GM19438 (cell line): Measurements from ENCODE around the gene CPNE4.

Experiments
- ATAC-seq: cut with Tn5 transposase; IDR thresholded peaks from one replicate; pipeline ENCODE4 v1.9.1; 2021; ENCODE audit warnings: low read depth; ENCODE audit not compliant: unreplicated experiment

The CPNE4 gene

DNA sequence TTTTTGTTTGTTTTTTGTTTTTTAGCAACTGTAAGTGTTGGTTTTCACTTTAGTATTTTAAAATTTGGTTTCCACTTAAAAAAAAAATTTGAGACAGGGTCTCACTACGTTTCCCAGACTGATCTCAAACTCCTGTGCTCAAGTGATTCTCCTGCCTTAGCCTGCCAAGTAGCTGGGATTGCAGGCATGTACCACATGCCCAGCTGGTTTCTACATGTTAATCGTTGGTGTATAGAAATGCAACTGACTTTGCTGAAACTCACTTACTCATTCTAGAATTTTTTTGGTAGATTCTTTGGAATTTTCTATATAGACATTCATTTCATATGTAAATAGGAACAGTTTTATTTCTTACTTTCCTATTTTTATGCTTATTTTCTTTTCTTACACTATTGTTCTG, 287.3 kb downstream of the CPNE4 start:
- no peak for ATAC-seq

DNA sequence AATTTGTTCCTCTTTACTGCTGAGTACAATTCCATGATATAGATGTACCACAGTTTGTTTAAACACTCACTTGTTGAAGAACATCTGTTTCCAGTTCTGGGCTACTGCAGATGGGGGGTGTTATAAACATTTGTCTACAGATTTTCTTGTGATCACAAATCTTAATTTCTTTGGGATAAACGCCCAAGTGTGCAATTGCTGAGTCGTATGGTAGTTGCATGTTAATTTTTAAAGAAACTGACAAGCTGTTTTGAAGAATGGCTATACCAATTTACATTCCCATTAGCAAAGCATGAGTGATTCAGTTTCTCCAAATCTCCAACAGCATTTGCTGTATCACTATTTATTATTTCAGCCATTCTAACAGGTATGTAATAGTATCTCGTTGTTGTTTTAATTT, 290.0 kb downstream of the CPNE4 start:
- no peak for ATAC-seq

DNA sequence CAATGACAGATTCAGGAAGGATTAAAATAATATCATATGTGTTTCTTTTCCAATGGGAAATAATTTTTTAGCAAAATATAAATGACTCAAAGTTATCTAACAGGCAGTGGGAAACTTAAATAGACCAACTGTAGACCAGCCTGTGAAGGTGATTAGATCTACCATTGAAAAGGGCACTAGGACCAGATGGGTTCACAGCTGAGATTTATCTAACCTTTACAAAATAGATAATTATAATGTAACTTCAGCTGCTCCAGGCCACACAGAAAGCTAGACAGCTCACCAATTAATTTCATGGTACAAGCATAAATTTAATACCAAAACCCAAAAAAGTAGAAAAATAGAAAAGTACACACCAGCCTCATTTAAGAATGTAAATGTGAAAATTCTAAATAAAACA, 291.7 kb downstream of the CPNE4 start:
- no peak for ATAC-seq

DNA sequence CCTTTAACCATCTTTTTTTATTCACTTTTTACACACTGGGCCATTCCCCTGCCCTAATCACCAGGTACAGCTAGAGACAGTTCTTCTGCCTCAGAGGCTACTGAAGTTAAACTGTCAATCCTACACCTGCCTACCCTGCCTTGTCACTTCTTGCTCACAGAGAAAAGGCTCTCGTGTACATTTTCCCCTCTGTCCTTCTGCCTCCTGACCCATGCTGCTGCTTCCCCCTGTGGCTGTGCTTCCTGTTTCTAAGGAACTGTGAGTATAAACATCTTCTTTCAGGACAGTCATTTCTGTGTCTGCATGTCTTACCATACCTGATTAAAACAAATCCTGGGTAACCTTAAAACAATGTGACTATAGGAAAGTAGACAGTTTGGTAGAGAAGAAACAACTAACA, 295.6 kb downstream of the CPNE4 start:
- ATAC-seq, result no peak

DNA sequence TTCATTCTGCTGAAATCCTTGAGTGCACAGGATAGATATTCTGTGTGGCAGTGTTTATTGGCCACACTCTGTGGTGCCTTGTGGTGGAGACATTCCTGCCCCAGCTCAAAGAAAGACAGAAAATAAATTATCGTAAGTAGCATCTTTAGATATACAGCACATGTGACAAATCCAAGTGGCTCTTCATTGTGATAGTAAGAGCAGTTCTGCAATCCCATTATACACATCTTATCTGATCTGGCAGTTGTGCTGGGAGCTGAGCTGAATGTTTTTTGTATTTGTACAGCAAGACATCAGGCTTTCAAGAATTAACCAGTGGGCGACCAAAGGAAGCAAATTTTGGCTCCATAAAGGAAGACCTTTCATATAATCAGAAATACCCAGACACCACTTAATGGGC, 296.7 kb downstream of the CPNE4 start:
- ATAC-seq, result no peak

DNA sequence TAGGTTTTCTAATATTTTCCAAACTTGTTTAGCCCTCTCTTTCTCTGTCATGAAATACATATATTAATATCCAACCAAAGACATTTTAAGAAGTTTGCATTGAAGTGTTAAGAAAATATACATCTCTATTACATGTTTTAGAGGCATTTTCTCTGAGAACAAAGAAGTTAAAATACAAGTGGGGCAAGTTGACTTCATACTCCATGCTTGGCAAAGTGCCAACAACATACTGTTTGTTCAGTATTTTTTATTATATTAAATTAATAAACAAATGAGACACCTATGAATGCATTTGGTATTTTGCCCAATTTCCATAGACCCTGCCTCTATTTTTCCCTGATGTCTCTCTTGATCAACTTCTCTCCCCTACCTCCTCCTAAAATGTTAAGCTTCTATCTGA, 299.3 kb downstream of the CPNE4 start:
- no peak for ATAC-seq

DNA sequence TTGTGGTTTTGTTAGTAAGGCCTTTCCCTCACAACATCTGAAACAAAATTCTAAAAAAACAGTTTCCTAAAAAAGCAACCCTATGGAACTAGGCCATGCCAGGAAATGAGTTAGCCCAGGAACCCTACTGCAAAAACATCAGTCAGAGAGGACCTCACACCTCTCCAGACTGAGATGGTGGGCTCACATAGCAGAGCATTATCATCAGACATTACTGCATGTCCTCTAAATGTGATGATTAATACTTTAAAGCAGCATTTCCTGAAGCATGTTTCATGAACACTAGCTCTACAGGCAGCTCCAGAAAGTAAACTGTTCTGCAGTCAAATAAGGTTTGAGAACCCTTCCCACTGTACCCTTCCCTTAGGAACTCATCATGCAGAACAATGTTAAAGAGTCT, 299.7 kb downstream of the CPNE4 start:
- no peak for ATAC-seq

DNA sequence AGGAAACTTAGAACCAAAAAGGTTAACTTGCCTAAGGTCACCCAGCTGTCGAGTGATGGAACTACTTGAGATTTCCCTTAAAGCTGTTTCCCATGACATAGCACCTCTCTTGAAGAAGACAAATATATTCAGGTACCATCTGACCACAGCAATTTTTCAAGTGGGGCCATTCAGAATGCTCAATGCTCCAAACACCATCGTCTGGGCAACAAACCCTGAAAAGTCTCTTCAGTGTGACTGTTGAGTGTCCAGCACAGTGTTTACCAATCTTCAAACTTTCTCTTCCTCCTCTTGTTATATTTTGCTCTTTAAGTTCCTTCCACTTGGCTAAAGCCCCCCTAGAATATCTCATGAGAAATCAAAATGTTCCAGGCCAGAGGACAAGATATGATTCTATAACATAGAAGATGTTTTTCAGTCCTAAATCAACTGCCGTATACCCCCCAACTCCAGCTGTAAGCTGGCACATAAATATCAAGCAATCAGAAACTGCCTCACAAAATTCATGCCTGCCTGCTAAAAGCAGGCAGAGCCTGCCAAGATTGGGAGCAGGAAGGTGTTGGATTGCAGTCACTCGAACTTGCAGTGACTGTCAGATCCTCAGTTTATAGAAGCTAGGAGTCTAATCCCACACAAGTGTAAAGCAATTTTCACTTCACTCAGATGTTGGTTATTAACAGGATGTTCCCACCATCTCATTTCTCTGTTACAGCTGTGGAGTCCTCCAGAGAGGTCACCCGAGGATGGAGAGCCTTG, 301.6 kb downstream of the CPNE4 start:
- ATAC-seq, result no peak

DNA sequence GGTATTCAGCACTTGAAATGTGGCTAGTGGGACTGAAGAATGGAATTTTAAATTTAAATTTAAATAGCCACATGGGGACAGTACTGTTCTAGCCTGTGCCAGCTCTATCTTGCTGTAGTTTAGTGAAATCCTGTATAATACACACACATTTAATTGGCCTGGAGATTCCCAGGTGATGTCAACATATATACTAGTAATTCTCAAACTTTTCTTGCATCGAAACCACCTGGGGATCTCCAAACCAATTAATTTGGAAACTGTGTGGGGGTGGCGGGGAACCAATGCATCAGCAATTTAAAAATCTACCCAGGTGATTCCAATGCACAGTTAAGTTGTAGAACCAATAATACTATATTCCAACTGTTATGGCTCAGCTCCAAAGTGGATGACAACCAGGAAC, 303.1 kb downstream of the CPNE4 start:
- ATAC-seq, result no peak

DNA sequence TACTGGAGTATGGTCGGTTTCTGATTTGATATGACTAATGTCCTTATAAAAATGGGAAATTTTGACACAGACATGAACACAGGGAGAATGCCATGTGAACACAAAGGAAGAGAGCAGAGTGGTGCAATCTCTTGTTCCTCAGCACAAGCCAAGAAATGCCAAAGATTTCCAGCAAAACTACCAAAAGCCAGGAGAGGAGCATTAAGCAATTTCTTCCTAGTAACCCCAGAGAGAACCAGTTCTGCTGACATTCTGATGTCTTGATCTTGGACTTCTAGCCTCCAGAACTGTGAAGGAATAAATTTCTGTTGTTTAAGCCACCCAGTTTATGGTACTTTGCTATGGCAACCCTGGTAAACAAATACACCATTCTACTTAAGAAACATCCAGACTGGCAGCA, 304.2 kb downstream of the CPNE4 start:
- no peak for ATAC-seq

DNA sequence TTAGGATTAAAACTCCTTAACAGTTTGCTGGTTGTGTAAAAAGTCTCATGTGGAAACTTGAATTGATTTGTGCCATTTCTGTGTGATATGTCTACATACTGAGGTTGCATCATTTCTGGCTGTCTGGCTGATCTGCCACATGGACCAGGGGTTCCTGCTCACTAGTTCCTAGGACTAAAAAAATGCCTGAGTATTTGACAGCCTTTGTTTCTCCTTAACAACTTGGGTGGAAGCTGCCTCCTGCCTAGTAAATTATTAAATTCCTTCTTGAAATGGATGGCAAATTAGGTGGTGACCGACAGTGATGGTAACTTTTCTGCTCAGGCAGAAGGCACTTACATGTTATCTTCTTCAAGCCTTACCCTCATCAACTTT, 305.2 kb downstream of the CPNE4 start:
- ATAC-seq, result no peak

DNA sequence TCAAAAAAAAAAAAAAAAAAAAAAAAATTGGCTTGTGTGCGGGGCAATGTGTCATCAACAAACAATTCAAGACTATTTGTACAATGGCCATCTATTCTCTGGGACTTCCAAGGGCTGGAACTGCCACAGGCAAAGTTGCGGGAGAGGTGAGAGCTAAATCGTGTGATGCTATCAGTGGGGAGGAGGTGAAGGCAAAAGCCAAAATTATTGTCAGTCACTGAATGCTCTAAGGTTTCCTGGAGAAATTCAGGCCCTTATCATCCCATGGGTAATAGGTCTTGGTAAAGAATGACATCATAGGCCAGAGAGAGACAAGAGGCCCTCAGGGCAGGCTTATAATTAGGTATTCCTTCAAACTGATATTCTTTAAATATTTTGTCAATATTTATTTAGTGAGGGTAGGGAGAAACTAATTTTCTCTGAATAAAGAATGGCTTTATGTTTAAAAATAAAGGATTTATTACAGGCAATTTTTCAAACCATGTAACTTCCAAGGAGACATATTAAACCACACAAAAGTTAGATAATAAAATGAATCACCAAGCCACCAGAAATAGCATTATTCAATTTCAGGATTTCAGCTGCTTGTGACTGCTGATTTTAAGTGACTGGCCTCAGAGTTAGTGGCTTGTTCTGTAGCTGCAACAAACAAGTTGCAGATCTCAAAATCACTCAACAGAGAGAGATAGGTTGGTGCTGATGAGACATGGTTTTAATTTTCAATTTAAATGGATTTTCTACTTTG, 305.7 kb downstream of the CPNE4 start:
- no peak for ATAC-seq

DNA sequence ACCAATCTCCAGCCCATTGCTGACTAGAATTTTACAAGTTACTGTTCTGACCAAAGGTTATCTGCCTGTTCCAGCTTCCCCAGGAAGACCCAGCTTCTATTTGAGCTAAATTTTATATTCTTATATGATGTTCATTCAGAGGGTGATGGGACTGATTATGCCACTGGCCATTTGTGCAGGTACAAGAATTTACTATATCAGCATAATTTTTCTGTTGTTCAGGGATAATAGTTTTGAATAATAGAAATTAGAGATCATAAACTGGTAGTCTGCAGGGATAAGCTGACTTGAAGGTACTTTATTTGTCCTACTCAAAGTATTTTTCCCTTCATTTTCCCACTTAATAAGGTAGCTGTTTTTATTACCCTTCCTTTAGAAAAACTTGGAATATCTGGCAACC, 309.4 kb downstream of the CPNE4 start:
- no peak for ATAC-seq

DNA sequence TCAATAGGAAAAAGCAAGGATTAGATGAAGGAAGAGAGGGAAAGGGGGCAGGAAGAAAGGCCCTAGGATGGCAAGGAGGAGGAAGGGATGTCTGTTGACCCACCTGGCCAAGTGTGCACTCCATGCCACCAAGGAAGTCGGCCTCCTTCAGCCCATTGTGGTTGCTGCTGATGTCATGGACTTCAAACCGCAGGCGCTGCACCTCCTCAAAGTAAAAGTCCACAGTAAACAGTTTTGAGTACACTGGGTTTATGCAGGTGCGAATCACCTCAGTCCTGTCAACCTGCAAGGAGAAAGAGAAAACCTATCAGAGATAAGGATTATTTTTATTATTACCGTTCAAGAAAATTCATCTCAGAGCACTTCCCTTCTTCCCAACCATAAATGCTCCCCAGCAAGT, 311.5 kb downstream of the CPNE4 start:
- no peak for ATAC-seq

DNA sequence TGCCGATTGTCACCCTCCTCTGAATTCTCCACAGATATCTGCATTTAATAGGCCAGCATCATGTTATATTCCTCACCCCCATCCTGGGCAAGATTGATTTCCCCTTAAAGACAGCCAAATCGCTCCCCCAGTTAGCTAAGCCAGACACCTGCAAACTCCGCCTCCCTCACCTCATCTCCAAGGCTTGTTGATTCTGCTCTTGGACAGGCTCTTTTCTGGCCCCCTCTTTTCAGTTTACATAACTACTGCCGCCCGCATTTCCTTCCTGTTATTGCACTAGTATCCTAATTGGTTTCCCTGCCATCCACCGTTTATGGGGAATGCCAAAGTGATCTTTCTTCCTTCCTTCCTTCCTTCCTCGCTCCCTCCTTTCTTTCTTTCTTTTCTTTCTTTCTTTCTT, 317.3 kb downstream of the CPNE4 start:
- ATAC-seq, result no peak

DNA sequence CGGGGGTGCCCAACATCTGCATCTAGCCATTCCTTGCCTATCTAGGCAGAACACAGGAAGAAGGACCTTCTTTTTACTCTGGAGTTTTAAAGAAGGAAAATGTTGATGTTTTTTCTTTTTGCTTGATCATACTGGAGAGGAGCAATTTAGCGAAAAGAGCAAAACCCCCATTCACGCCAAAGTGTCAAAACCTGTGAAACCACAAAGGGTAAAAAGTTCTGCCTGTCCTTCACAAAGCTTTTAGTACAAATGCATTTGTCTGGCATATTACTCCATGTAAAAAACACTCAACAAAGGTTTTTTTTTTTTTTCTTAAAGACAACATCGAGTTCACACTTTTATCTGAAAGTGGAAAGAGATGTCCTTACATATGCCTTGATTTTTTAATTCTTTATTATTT, 317.9 kb downstream of the CPNE4 start:
- no peak for ATAC-seq

DNA sequence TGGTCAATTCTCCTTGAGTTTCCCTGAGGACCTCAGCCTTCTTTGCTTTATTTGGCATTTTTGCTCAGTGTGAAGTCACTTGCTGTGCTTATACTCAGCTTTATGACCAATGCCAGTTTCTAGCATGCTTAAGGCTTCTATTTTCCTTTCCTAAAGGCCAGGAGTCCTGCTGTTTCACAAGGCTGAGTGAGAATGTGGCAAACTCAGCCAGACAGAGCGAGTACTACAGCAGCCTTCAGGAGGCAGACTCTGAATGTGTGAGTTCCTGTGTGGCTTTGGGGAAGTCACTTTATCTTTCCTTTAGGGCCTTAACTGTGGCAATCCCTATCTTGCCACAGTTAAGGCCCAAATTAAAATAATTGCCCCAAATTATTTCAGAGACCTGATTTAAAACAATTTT, 318.8 kb downstream of the CPNE4 start:
- ATAC-seq, result no peak

DNA sequence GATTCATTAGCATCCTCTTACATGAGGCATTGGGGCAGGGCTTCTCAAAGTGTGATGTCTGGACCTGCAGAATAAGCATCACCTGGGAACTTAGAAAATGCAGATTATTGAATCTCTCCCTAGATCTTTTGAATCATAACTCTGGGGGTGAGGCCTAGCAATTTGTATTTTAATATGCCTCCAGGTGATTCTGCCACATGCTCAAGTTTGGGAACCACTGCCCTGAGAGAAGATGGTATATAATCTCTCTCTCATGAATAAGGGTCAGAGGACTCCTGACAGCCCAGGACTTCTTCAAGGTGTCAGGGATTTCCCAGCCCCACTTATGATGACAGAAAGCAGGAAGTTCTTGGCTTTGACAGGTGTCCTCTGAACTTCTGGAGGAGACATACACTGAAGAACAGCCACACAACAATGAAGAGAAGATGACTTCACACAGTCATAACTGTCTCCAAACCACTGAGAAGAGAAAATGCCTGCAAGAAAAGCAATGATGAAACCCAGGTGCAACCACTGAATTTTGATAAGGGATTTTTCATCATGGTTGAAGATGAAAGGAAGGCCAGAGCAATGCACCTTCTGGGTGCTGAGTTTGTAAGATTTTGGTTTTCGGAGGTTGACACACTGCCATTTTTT, 320.1 kb downstream of the CPNE4 start:
- ATAC-seq, result peak; percentile 87

DNA sequence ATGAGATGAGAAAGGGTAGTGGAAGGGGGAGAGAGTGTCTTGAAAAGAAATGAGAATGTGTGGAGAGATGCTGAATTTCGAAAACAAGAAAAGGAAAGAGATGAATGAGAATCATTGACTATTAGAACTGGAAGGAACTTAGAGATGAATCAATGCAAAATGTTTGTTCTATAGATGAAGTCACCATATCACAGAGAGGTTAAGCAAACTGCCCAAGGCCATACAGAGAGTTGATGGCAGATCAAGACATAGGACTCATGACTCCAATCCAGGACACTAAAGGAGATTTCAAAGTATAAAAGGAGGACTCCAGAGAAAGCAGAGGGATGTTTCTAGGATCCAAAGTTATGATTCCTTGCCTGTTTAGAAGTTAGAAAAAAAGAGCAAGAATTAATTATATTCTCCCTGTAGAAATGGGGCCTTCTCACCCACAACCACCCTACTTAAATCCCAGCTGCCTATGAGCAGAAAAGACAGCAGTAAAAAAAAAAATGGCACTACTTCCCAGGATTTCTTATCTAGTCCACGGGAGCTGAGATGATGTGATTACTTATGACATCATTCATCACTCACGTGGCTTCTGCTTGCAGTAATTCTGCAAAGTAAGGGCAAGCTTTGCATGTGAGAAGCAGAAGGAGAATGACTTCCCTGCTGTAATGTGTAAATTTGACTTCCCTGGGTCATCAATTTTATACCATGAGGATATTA, 321.2 kb downstream of the CPNE4 start:
- no peak for ATAC-seq

DNA sequence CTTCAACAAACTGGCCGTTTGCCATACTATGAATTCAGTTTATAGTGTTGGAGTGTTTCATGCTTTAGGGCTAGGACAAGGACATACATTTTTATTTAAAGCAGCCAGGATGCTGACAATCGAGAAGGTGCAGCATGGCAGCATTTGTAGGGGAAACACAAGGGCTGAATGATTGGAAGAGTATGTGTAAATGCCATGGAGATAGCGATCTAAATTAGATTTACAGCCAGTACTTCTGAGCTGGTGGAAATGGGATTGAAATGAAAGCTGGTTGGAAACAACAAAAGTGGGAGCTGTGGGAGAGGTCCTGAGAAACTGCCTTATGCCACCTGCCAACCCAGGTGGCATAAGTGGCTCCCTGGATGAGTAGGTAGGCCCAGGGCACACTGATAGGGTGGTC, 322.2 kb downstream of the CPNE4 start:
- no peak for ATAC-seq

DNA sequence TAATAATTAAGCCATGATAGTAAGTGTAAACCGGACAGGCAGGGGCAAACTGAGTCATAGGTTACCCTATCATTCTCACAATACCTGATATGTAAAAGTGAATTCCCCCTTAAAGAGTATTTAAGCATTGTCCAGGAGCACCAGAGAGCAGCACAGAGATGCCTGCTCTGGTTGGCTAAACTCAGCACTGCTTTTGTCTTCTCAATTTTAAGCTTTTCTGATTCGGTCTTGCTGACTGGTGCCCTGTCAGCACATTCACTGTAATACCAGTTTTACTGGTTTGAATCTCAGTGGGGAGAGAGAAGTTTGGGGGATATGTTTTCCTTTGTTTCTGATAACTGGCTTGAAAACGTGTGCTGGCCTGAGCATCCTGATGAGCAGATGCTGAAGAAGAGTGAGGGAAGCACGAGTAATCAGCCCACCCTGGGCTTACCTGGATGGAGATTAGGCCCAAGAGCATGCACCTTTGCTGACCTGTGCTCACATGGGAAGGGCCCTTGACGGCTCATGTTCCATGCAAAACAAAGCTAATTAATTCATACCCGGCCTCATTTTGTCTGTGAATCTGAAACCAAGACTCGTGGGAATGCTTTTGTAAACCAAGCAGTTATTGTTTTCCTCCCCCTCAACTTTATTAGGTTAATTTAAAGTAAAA, 323.6 kb downstream of the CPNE4 start:
- ATAC-seq, result no peak
